SK-N-MC (cell line): ENCODE measurements around the gene PLXNC1.

Source experiments
- EZH2 ChIP-seq: fragments of 200-600 bp; sonication (generic); IDR thresholded peaks from one replicate; pipeline ENCODE4 v1.6.1; 2017; ENCODE audit warnings: antibody characterized with exemption
- POLR2AphosphoS5 ChIP-seq: IDR thresholded peaks from 2 replicates; pipeline ENCODE4 v1.6.1; 2012; ENCODE audit warnings: mild to moderate bottlenecking, low read depth, low read length, borderline replicate concordance

GRCh38 chr12:94123127-94123526 is 25.2 kb upstream of the PLXNC1 start:
- TF ChIP-seq POLR2AphosphoS5 (no peak), EZH2 (no peak)
